Heart right ventricle (tissue), 16 donors: ENCODE data around the gene WFDC12. TPM values are rescaled to one million over a fixed set of nuclear protein-coding genes. Genes with fewer than 3 reads are reported as not detected.

Experiments used
- ATAC-seq, 8 donors: fragments of 200-7000 bp; cut with Tn5 transposase; one replicate each; pipeline ENCODE4 v1.9.1; 2020; ENCODE audit warnings: mild to moderate bottlenecking in 8 of 8, moderate library complexity in 8 of 8, moderate number of reproducible peaks in 1 of 8
- DNase-seq, 2 donors: peaks; one replicate each; pipeline ENCODE4 v3.0.0-alpha.2; 2020
- H3K27ac ChIP-seq, 10 donors: fragments of 200-600 bp; sonication (generic) in 2 of 10; one replicate each; pipeline versions ENCODE4 v1.5.0 to v1.8.0; 2020 to 2022; ENCODE audit warnings: mild to moderate bottlenecking in 3 of 10
- H3K27me3 ChIP-seq, 7 donors: fragments of 200-600 bp; one replicate each; pipeline ENCODE4 v1.8.0; 2021 to 2022; ENCODE audit warnings: mild to moderate bottlenecking in 2 of 7
- H3K36me3 ChIP-seq, 9 donors: fragments of 200-600 bp; sonication (generic) in 1 of 9; one replicate each; pipeline versions ENCODE4 v1.5.0 to v1.8.0; 2020 to 2022; ENCODE audit warnings: mild to moderate bottlenecking in 2 of 9
- H3K4me1 ChIP-seq, 9 donors: fragments of 200-600 bp; sonication (generic) in 1 of 9; one replicate each; pipeline versions ENCODE4 v1.5.0 to v1.8.0; 2020 to 2022; ENCODE audit warnings: mild to moderate bottlenecking in 4 of 9
- H3K4me3 ChIP-seq, 10 donors: fragments of 200-600 bp; sonication (generic) in 2 of 10; one replicate each; pipeline versions ENCODE4 v1.5.0 to v1.8.0; 2020 to 2022; ENCODE audit warnings: mild to moderate bottlenecking in 7 of 10, moderate library complexity in 2 of 10
- H3K9me3 ChIP-seq, 11 donors: fragments of 200-600 bp in 10 of 11; sonication (generic) in 2 of 11; one replicate each; pipeline versions ENCODE4 v1.5.0 to v1.8.0; 2013 to 2022; ENCODE audit warnings: mild to moderate bottlenecking in 2 of 11, control low read depth in 1 of 11, moderate library complexity in 1 of 11
- WGBS, 2 donors: extraction: QIAGEN DNeasy Blood & Tissue Kit; methylation state at CpG; one replicate each; pipeline ENCODE4 v1.1.7; 2013; ENCODE audit warnings: inconsistent platforms in 1 of 2; 5-methylcytosine and 5-hydroxymethylcytosine counted together
- intact Hi-C, 10 donors: fragments of 100-400 bp; cut with DNase I; formaldehyde crosslinking; loops; one replicate each; pipeline versions ENCODE4 v1.11.1 to v1.14.2; 2022
- long read RNA-seq, 3 donors: library from polyadenylated mRNA; unstranded; transcript quantifications; one replicate each; pipeline ENCODE4 v2.0.0, GENCODE V29; 2020 to 2021
- polyA plus RNA-seq, 2 donors: library from polyadenylated mRNA; stranded (reverse); fragments of 200-250 nt; gene quantifications; one replicate each; pipeline ENCODE4 v1.2.3, GENCODE V29; 2013
- total RNA-seq, 10 donors: library from RNA; stranded (reverse); fragmentation: NEBNext Ultra II Directional in 3 of 10; extraction: Animal tissue kit (Norgen Biotek cat#: 25700) in 3 of 10; gene quantifications; one replicate each; pipeline versions ENCODE4 v1.2.1 to v1.2.4, GENCODE V29; 2021 to 2023
- TF ChIP-seq, protein P1 (sequence below), 9 donors: fragments of 200-600 bp; sonication (generic) in 2 of 9; IDR thresholded peaks; one replicate each; pipeline versions ENCODE4 v1.5.0 to v1.8.0; 2021 to 2022; ENCODE audit warnings: antibody characterized with exemption in 9 of 9, mild to moderate bottlenecking in 5 of 9, moderate library complexity in 1 of 9
- donor health status: Arrhythmogenic right ventricular cardiomyopathy.
- donor health status: ischemic (EF 13 %, LVEDD 7.1; RV severe dilation, severe dysfunction).
- donor health status: healthy with polysubstance abuse.
- donor health status: DM: no; HTN: yes; CAD: no.
- donor health status: DM: no; HTN: no; CAD: no.
- donor health status: ischemic (EF 25% LVEDD 6.9; RV normal size, moderate dysfunction).
- donor health status: ischemic (EF 25% LVEDD 5.7; RV mildly dilated, moderate dysfunction).
- donor health status: healthy.
- donor health status: DM: yes; HTN: yes; CAD: no.
- donor health status: Ischemic cardiomyopathy.
- donor health status: ischemic (EF 35%, LVEDD 5.7; RV mildly dilated, moderate dysfunction).
- donor health status: nonischemic (EF 11% LVEDD 7.7; RV severe dilation, severe dysfunction).
- donor health status: DM: yes; HTN: yes; CAD: no.
- donor health status: PGD.
- donor health status: ischemic (EF 29% LVEDD 5.4; RV normal size, mild dysfunction).
- donor health status: nonischemic (EF 23%, LVEDD 6.1; RV moderate dilation, normal function).

Gene WFDC12
- not detected for total RNA-seq
- not detected for polyA plus RNA-seq
- long read RNA-seq, donor 1: 0 reads
- long read RNA-seq, donor 2: 0 reads
- long read RNA-seq, donor 3: 0 reads

- Histone ChIP-seq H3K9me3 (peaks cover 0 to 4% (median 0%) of the 10 kb centered on the region in 11 donors), H3K27ac (no peak within 1 kb of the TSS), H3K36me3 (no peaks in the 10 kb centered on the region), H3K4me3 (no peak within 1 kb of the TSS), H3K27me3 (peaks cover 0 to 60% (median 40%) of the 10 kb centered on the region in 7 donors), H3K4me1 (no peaks in the 10 kb centered on the region)
- intact Hi-C loops: no loop called here
- WGBS, 2 donors: 78 to 85% methylated on average over 6 of the region's 6 CpGs
- ATAC-seq: no peak
- no peak for DNase-seq
- TF ChIP-seq, protein P1, sequence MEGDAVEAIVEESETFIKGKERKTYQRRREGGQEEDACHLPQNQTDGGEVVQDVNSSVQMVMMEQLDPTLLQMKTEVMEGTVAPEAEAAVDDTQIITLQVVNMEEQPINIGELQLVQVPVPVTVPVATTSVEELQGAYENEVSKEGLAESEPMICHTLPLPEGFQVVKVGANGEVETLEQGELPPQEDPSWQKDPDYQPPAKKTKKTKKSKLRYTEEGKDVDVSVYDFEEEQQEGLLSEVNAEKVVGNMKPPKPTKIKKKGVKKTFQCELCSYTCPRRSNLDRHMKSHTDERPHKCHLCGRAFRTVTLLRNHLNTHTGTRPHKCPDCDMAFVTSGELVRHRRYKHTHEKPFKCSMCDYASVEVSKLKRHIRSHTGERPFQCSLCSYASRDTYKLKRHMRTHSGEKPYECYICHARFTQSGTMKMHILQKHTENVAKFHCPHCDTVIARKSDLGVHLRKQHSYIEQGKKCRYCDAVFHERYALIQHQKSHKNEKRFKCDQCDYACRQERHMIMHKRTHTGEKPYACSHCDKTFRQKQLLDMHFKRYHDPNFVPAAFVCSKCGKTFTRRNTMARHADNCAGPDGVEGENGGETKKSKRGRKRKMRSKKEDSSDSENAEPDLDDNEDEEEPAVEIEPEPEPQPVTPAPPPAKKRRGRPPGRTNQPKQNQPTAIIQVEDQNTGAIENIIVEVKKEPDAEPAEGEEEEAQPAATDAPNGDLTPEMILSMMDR (IDR thresholded peaks at IDR 0.05): no peak
These were observed at the start of gene WFDC12 for GRCh38 chr20:45124365-45124764. WFDC12 (minus strand) TSS chr20:45124465; CDS start chr20:45124447, 18 bp downstream.

DNA sequence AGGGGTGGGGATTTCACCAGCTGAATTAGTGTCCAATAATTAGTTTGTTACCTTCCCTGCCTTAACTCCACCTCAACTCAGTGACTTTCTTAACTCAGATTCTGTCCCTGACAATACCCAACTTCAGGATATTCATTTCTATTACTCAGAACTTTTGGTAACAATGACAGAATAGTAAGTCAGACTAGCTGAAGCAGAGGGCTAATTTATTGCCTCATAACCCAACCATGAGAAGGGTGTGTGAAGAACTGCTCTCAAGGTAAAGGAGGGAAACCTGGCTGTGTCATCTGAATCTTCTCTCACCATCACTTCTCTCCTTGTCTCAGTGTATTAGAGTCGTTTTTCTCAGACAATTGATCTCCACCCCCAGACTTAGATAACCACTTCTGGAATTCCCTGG lies 49.3 kb upstream of the WFDC12 start:
- DNase-seq: no peak
- Histone ChIP-seq H3K4me1 (no peaks in the 10 kb centered on the region), H3K27ac (no peak overlapping the region), H3K4me3 (no peak overlapping the region), H3K9me3 (peaks cover 0 to 24% (median 4%) of the 10 kb centered on the region in 11 donors), H3K27me3 (peaks cover 0 to 23% (median 9%) of the 10 kb centered on the region in 7 donors), H3K36me3 (no peaks in the 10 kb centered on the region)
- no peak for ATAC-seq
- 12 to 16% methylated on average over 1 of the region's 1 CpG for WGBS, 2 donors
- TF ChIP-seq, protein P1 (IDR thresholded peaks at IDR 0.05): no peak
- intact Hi-C loops: no loop called here

DNA sequence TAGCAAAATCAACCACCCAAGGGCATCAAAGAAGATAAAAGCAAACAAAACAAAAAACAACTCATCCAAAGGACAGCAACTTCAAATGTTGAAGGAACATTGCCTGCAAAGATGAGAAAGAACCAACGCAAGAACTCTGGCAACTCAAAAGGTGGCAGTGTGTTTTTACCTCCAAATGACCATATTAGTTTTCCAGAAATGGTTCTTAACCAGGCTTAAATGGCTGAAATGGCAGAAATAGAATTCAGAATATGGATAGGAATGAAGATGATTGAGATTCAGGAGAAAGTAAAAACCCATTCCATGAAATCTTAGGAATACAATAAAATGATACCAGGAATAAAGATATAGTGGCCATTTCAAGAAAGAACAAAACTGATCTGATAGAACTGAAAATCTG lies 40.6 kb upstream of the WFDC12 start:
- no peak for ATAC-seq
- no peak overlapping the region for H3K27ac ChIP-seq
- no peak for DNase-seq
- H3K4me1 ChIP-seq: no peaks in the 10 kb centered on the region
- 75 to 83% methylated on average over 1 of the region's 1 CpG for WGBS, 2 donors
- TF ChIP-seq, protein P1 (IDR thresholded peaks at IDR 0.05): no peak
- intact Hi-C loops: no loop called here
- H3K27me3 ChIP-seq: peaks cover 0 to 19% (median 0%) of the 10 kb centered on the region in 7 donors
- peaks cover 0 to 56% (median 8%) of the 10 kb centered on the region in 11 donors for H3K9me3 ChIP-seq
- no peaks in the 10 kb centered on the region for H3K36me3 ChIP-seq
- H3K4me3 ChIP-seq: no peak overlapping the region

- Histone ChIP-seq H3K27me3 (peaks cover 0 to 19% (median 0%) of the 10 kb centered on the region in 7 donors), H3K36me3 (no peaks in the 10 kb centered on the region), H3K27ac (no peak overlapping the region), H3K4me3 (no peak overlapping the region), H3K4me1 (no peaks in the 10 kb centered on the region), H3K9me3 (peaks cover 0 to 62% (median 19%) of the 10 kb centered on the region in 11 donors)
- no peak for DNase-seq
- ATAC-seq: no peak
- TF ChIP-seq, protein P1 (IDR thresholded peaks at IDR 0.05): no peak
- intact Hi-C loops: no loop called here
- 59 to 61% methylated on average over 1 of the region's 1 CpG for WGBS, 2 donors
These were observed 39.0 kb upstream of the WFDC12 start for GRCh38 chr20:45163083-45163803.
